ENCODE results near the gene PPP3R2. TPM values are rescaled to one million over a fixed set of nuclear protein-coding genes. Genes with fewer than 3 reads are reported as not detected.
"Not testable (repeated sequence)": the region's sequence is repeated elsewhere in the genome, so short reads cannot be mapped to it uniquely, and the experiment has no call there.

The PPP3R2 gene
- total RNA-seq, 1 donor from 2014 or later: not detected

DNA sequence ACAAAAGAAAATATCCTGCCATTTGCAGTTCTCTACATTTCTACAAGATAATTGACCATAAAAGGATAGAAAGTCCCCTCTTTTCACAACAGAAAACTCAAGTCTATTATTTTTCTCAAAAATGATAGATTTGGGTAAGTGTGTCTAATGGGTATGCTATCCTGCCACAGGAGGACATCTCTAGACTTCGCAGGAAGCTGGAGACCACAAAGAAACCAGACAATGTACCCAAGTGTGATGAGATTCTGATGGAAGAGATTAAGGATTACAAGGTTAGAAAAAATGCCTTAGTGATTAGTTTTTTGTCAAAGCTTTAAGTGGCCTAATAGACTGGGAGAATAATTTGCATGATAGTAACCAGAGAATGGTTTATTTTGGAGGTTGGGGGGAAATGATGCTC lies 33.0 kb downstream of the PPP3R2 start:
- DNase-seq: no peak
- Histone ChIP-seq H3K9me3 (replicated peaks) (peaks cover 13% of the 10 kb centered on the region), H3K4me1 (no peaks in the 10 kb centered on the region), H3K27me3 (ENCODE audit: low read depth) (no peaks in the 10 kb centered on the region), H3K36me3 (peaks cover 94% of the 10 kb centered on the region), H3K27ac (replicated peaks) (no peak overlapping the region), H3K4me3 (no peak overlapping the region)
- intact Hi-C loops (cut with micrococcal nuclease): no loop called here
- TF ChIP-seq, protein P1, sequence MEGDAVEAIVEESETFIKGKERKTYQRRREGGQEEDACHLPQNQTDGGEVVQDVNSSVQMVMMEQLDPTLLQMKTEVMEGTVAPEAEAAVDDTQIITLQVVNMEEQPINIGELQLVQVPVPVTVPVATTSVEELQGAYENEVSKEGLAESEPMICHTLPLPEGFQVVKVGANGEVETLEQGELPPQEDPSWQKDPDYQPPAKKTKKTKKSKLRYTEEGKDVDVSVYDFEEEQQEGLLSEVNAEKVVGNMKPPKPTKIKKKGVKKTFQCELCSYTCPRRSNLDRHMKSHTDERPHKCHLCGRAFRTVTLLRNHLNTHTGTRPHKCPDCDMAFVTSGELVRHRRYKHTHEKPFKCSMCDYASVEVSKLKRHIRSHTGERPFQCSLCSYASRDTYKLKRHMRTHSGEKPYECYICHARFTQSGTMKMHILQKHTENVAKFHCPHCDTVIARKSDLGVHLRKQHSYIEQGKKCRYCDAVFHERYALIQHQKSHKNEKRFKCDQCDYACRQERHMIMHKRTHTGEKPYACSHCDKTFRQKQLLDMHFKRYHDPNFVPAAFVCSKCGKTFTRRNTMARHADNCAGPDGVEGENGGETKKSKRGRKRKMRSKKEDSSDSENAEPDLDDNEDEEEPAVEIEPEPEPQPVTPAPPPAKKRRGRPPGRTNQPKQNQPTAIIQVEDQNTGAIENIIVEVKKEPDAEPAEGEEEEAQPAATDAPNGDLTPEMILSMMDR (IDR thresholded peaks at IDR 0.05; ENCODE audit: borderline replicate concordance): no peak

DNA sequence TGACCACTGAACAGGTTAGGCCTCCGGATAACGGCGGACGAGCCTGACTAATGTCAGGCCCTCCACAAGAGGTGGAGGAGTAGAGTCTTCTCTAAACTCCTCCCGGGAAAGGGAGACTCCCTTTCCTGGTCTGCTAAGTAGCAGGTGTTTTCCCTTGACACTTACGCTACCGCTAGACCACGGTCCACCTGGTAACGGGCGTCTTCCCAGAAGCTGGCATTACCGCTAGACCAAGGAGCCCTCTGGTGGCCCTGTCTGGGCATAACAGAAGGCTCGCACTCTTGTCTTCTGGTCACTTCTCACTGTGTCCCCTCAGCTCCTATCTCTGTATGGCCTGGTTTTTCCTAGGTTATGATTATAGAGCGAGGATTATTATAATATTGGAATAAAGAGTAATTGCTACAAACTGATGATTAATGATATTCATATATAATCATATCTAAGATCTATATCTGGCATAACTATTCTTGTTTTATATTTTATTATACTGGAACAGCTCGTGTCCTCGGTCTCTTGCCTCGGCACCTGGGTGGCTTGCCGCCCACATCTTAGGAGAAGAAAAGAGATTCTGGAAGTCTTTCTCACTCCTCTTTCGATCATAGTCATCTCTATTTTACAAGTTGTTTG lies 45.2 kb downstream of the PPP3R2 start:
- TF ChIP-seq, protein P1 (IDR thresholded peaks at IDR 0.05; ENCODE audit: borderline replicate concordance): peak; percentile 50
- H3K27me3 ChIP-seq (ENCODE audit: low read depth); H3K9me3 ChIP-seq (replicated peaks); DNase-seq; H3K27ac ChIP-seq (replicated peaks); H3K4me1 ChIP-seq; H3K4me3 ChIP-seq; intact Hi-C loops (cut with micrococcal nuclease): not testable (repeated sequence)
- peaks cover 95% of the 10 kb centered on the region for H3K36me3 ChIP-seq

DNA sequence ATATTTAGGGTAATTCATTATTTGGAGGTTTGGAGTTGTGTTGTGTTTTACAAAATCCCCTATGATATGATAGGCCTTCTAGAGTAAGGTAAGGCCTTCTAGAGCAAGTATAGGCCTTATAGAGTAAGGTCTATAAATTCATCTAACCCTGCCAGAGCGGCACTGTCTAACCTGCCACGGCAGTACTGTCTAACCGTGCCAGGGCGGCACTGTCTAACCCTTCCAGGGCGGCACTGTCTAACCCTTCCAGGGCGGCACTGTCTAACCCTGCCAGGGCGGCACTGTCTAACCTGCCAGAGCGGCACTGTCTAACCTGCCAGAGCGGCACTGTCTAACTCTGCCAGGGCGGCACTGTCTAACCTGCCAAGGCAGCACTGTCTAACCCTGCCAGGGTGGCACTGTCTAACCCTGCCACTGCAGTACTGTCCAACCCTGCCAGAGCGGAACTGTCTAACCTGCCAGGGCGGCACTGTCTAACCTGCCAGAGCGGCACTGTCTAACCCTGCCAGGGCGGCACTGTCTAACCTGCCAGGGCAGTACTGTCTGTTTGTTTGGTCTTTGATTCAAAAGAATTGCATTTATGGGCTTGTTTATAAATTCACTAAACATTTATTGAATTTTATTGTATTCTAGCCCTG lies 51.6 kb downstream of the PPP3R2 start:
- TF ChIP-seq, protein P1 (IDR thresholded peaks at IDR 0.05; ENCODE audit: borderline replicate concordance): no peak
- intact Hi-C loops (cut with micrococcal nuclease): no loop called here
- Histone ChIP-seq H3K9me3 (replicated peaks) (no peaks in the 10 kb centered on the region), H3K27ac (replicated peaks) (no peak overlapping the region), H3K4me1 (peaks cover 6% of the 10 kb centered on the region), H3K27me3 (ENCODE audit: low read depth) (no peaks in the 10 kb centered on the region), H3K36me3 (peaks cover 88% of the 10 kb centered on the region), H3K4me3 (no peak overlapping the region)
- no peak for DNase-seq

Other genes with a start within 250 kb of the PPP3R2 start
- not detected for gene BAAT, start 210.0 kb downstream of the PPP3R2 start, total RNA-seq
- gene MRPL50, start 196.4 kb downstream of the PPP3R2 start, total RNA-seq: 17.3 TPM
- gene ZNF189, start 196.1 kb downstream of the PPP3R2 start, total RNA-seq: 18.8 TPM
- gene ALDOB, start 159.2 kb downstream of the PPP3R2 start, total RNA-seq: 0.41 TPM
- gene RNF20, start 61.1 kb downstream of the PPP3R2 start, total RNA-seq: 55.4 TPM
- 0.49 TPM for gene GRIN3A, start 143.7 kb upstream of the PPP3R2 start, total RNA-seq